Head of caudate nucleus (tissue), 42 donors: ENCODE results near the gene GGT6.

Experiments
- DNase-seq, 42 donors: peaks; one replicate each; pipeline versions ENCODE4 v3.0.0 to v3.0.0-alpha.2; 2020 to 2021; ENCODE audit warnings: mixed read lengths in 7 of 42
- intact Hi-C: fragments of 100-400 bp; cut with DNase I; formaldehyde crosslinking; loops from one replicate; pipeline ENCODE4 v1.15.0; 2022

The GGT6 gene

DNA sequence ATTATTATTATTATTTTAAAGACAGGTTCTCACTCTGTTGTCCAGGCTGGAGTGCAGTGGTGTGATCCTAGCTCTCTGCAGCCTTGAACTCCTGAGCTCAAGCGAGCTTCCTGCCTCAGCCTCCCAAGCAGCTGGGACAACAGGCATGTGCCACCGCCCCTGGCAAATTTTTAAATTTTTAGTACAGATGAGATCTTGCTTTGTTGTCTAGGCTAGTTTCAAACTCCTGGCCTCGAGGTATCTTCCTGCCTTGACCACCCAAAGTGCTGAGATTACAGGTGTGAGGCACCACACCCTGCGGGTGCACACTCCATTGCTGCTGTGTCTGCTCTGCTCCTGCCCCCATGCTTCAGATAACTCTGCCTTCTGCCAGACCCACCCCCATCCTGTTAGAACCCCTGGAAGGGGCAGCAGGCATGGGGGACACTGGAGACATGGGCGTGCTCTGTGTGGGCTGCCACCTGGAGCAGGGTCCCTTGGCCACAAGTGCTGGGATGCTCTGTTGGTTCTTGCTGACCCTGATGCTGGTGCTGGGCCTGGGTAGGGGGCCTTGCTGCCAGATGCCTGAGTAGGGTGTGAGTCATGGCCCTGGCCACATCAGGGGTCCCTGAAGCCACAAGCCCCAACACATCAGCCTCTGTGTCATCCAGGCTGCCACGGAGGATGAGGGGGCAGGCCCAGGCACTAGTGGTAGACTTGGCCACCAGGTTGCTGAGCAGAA is 2.6 kb downstream of the GGT6 start:
- intact Hi-C loops: loop anchor here (5.0 kb wide), 1 partner anchor 140 kb away; no protein-coding TSS in a partner anchor
- no peak for DNase-seq

DNA sequence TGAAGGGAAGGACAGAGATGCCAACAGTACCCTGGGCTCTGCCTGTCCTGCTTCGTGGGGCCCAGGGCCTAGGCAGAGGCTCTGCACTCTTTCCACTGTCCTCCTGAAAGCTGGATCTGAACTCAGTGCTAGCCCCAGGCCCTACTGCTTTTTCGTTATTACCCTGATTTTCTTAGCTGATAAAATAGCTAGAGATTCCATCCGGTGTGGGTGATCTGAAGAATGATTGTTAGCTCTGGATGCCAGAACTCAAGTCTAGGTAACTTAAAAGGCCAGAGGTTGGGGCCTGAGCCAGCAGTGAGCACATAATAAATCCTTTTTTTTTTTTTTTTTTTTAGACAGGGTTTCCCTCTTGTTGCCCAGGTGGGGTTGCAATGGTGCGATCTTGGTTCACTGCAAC is 3.4 kb downstream of the GGT6 start:
- intact Hi-C loops: loop anchor here (5.0 kb wide), 1 partner anchor 140 kb away; no protein-coding TSS in a partner anchor

DNA sequence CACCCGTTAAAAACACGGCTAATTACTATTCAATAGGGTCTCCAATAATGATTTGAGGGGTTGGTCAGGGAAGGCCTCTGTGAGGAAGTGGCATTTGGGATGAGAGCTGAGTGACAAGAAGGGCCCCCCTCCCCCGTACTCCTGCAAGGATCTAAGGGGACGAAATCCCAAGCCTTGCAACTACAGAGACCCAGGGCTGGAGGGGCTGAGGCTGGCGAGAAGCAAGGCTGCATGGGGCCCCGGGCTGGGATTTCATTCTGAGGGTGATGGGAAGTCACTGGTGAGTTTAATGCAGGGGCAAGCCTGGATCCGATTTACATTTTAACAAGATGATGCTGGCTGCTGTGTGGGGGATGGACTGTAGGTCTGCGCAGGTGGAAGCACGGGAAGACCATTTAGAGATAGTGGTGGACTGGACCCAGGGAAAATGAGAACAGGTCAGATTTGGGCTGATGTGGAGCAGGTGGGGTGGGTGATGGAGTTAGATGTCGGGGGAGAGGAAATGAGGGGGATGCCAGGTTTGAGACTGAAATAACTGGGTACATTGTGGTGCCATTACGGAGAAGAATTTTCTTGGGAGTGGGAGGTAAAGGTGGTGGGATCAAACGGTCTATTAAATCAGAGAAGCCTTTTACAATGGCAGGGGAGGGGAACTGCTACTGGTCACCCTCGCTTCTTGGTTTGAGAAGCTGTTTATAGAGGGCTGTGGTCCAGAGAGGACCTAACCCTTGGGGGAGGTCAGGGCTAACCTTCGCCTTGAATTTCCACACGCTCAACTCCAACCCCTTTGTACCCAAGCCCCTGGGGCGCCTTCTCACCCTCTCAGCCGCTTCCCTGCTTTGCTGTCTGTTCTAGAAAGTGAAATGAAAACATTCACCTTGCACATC is 4.3 kb downstream of the GGT6 start:
- intact Hi-C loops: loop anchor here (5.0 kb wide), 1 partner anchor 139 kb away; no protein-coding TSS in a partner anchor
- peak in 2 of 42 donors; percentile 10 to 47 for DNase-seq

More for the DNA sequence above, 3.4 kb downstream of the GGT6 start:
- DNase-seq: no peak

DNA sequence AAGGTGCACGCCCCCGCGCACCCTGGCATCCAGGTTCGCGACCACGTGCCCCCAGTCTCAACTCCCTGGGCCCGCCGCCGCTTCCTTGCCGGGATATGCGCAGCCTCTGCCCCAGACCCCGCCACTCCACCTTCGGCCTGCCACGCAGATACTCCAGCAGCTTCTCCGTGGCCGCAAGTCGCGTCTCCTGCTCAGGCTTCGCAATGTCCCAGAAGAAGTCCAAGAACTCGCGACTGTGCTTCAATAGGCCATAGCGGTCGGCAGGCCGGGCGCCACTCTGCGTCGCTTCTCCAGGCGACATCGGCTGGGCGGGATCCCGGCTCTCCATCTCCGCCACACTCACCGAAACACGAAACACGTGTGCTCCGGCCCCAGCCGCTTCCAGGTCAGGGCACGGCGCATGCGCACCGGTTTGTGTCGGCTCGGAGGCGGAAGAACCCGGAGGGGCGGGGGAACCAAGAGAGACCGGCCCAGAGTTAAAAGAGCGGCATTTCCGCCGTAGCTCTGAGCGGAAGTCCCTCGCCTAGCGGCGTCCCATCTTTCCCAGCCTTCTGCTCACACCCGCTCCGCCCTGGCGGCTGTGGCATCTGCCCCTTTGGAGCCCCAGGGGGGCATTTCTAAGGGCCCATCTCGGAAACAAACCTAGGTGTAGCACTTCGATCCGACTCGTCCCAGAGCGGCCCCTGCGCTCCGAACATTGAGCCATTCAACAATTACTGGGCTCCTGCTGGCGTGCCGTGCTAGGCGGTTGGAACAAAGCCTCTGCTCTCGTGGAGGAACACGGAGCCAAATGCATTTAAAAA is 5.2 kb downstream of the GGT6 start, which contains the start of gene MYBBP1A:
Gene MYBBP1A (minus strand): TSS at position 388 of the 803 bp plus-strand sequence. CDS start 60 bp downstream, at position 328.
- peak; percentile 91 to 99 (median 97) for DNase-seq
- intact Hi-C loops: loop anchor here (5.0 kb wide), 1 partner anchor 138 kb away; no protein-coding TSS in a partner anchor

DNA sequence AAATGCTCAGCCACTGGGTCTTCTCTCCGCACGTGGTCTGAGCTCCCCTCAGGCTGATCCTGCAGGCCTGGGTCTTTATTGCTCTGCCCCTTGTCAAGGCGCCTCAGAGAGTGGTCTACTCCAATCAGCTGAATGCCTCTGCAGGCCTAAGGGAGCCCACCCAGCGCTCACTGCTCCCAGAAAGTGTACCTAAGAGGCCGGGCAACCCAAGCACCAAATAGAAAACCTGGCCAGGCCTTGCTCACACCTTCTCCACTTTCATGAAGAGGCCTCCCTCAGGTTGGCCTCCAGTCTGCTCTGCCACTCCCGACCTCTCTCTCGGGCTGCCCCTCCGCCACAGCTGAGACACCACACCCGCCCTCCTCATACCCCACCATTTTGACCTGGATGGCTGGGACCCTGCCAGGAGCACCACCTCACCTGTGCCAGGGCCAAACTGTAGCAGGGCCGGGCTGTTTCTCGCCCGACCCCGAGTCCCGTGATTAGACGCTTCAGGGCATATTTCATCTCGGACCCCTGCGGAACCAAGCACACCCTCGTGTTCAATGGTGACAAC is 5.9 kb downstream of the GGT6 start:
- no peak for DNase-seq
- intact Hi-C loops: no loop called here

DNA sequence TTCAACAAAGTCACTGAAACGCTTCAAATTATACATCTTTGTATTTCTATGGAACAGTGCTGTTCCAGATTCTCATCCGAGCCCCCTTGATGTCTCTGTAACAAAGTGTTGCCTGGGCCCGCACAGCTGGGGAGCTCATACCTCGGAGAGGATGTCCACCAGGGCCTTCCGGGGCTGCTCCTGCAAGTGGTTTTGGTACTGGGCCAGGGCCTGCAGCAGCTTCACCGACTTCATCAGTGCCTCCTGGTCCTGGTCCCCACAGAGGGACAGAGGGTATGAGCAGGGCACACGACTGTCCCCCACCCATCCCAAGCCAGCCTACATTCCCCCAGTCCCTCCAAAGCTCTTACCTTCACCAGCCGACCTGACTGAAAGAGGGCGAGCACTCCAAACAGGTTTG is 6.7 kb downstream of the GGT6 start:
- intact Hi-C loops: no loop called here
- no peak for DNase-seq

DNA sequence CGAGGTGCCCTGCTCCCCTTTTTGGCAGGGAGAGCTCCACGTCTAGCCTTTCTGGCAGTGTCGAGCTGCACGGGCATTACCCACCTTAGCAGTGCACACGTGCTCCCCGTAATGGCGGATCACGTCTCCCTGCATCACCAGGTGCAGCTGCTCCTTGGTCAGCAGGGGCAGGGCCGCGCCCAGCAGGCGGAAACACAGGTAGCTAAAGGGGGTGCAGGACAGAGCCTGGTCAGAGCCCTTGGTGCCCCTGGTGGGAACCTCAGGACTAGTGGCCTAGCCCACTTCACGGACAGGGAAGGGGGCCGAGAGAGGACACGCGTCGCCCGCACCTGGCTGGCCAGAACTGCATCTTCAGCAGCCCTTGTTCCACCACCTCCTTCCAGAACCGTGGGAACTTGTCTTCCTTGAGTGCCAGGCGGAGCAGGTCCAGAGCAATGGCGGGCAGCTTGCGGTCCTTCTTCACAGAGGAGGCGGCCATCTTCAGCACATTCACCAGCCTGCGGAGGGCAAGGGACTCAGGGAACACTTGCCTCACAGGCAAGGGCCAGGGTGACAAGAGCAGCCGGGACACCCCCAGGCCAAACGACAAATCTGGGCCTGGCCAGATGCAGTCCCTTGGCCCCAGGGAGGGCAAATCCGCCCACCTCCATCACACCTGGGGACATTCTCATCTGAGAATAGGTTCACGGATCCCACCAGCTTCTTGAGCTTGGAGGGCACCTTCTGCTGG is 8.4 kb downstream of the GGT6 start:
- DNase-seq: no peak
- intact Hi-C loops: no loop called here

DNA sequence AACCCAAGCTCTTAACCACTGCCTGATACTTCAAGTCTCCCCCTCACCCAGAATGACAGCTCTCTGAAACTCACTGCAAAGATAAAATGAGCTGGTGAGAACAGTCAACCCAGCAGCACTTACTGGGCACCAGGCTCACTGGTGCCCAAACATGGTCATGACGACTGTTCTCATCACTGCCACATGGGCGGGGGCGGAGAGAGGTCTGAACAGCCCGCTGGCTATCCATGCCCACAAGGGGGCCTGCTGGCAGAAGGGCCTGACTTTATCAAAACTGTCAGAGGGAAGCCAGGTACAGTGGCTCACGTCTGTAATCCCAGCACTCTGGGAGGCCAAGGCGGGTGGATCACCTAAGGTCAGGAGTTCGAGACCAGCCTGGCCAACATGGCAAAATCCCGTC is 9.2 kb downstream of the GGT6 start:
- no peak for DNase-seq
- intact Hi-C loops: no loop called here

DNA sequence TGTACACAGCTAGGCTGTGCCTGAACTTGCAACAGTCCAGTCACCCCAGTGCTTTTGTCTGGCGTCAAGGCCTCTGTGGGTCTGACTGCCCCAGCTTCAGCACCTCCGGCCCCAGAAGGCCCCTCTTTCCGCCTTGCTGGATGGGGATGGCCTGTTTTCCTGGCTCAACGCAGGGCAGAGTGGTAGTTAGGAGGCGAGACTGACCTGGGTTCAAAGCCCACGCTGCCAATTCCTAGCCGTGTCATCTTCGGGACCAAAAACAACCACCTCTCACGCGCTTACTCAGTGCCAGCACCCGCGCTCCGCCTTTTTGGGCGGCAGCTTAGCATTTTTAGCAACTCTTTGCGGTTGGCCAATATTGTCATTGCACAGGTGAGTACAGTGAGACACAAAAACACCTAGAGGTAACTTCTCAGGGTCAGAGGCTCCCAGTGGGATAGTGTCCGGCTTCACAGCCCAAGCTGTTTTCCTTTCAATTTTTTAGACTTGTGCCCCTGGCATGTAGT is 9.8 kb downstream of the GGT6 start:
- no peak for DNase-seq
- intact Hi-C loops: no loop called here

DNA sequence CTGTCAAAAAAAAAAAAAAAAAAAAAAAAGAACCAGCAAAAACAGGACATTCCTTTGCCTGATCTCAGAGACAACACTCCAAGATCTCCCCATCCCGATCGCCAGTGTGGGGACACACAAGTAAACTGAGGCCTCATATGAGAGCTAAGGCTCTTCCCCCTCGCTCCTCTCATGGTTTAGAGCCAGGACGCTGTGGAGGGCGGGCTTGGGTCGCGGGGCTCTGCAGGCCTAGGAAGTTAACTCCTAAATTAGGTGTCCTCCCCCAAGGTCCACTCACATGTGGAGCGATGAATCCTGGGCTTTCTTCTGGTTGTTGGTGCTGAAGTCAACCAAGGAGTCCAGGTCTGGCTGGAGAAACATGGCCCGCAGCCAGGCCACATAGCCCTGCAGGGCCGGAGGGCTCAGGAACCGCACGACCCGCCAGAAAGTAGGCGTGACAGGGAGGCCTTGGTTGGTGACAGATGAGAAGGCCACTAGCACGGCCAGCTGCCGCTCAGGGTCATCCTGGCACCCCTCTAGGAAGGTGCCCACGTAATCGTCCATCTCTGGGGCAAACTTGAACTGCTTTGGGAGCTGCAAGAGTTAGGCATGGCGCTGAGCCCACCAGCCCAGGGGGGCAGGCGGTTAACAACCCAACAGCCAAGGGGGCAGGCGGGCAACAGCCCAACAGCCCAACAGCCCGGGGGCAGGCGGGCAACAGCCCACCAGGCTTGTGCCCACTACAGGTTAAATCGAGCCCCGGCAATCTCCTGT is 10.4 kb downstream of the GGT6 start:
- intact Hi-C loops: no loop called here
- DNase-seq: no peak

DNA sequence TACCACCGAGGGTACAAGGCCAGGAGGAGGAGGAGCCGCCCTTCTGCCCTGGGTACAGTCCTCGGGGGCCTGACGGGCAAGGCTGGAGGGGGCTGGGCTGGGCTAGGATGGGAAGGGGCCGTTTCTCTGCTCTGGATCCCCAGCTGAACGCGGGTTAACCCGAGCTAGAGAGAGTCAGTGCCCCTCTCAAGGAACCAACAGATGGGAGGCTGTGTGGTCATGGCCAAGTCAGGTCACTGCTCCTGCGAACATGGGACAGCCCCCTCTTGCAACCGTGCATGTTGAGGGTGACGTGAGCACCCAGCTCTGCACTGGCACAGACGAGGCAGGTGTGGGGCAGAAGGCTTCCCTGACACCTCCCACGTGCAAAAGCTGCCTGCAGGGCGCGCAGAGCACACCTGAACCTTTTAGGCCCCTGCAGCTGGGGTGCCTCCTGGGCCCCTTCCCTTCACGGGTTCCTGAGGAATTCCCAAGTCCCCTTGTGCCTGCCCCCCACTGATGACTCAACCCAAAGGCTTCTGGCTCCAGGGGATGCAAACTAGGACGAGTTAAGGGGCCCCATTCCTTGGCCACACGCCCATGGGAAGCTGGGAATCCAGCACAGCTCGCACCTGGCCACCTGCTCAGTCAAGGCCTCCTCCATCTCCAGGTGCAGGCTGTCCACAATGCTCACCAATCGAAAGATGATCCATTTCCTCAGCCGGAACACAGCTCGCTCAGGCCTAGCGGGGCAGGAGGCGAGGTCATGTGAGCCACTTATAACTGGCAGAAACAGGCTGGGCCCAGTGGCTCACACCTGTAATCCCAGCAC is 11.5 kb downstream of the GGT6 start:
- intact Hi-C loops: no loop called here
- DNase-seq: no peak

DNA sequence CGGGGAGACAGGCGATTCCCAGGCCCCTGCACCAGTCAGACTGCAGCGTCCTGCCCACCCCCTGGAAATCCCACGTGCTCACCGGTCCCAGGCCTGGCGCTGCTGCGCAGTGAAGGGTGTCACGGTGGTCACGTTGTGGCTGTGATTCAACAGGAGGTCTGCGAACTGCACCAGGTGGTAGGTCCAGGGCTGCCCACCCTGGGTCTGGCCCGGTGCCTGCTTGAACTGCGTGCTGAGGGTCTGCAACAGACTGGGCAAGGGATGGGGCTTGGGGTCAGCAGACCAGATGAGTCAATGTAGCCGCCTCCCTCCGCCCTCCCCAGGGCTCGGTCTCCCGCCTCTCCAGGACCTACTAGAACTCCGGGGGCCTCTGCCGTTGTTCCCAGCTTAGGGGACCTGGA is 12.3 kb downstream of the GGT6 start:
- intact Hi-C loops: no loop called here
- no peak for DNase-seq

DNA sequence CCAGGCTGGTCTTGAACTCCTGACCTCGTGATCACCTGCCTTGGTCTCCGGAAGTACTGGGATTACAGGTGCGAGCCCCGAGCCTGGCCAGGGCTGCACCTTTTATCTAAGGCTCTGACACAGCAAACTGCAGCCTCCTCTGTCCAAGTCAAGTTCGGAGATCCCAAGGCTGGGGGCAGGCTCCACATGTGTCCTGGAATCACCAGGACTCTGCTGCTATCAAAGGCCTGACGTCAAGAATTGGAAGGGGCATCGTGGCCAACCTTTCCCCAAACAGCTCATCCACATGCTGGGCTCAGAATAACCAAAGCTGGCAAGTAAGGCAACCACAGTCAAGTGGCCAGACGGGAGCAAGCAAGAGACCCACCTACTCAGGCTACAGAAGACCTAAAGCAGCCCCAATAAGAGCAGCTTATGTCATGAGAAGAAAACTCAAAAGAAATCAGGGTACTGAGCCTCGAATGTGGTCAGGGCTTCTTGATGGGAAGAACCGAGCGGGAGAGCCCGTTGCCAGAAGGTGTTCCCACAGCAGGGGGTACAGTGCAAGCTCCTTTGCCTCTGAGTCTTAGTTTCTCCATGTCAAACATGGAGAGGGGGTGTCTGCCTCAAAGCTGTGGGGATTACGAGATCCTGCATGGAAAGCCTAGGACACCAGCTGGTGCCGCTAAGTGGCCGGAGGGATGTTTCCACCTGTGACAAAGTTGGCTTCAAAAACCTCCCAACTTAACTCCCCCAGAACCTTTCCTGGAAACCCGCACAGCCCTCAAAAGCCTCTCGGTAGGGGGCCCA is 13.1 kb downstream of the GGT6 start:
- DNase-seq: no peak
- intact Hi-C loops: no loop called here

DNA sequence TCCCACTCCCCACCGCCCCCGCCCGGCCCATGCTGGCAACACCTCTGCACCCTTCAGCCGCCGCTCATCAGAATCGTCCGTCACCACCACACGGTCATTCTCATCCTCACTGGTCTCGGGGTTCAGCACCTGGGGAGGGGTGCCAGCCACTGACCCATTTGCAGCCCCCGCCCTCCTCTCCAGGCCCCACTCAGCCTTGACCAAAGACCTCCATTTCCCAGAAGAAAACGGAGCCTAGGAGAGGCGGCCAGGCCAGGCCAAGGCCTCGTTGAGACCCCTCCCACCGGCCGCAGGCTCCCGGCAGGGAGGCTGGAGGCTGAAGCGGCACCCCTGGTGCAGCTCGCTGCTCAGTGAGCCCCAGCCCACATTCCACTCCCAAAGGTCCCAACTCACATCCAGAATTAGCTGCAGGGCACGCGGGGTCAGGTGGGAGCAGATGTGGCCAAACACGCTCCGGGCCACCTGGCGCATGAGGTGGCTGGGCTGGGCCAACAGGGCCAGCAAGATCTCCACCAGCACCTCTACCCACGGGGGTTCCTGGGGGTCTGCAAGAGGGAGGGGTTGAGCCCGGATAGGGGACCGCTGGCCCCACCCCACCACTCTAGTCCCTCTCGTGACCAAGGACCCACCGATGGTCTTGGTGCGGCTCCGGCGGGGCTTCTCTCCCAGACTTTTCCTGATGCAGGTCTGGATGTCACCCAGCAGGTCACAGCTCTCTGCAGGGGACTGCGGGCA is 15.0 kb downstream of the GGT6 start:
- intact Hi-C loops: no loop called here
- no peak for DNase-seq

DNA sequence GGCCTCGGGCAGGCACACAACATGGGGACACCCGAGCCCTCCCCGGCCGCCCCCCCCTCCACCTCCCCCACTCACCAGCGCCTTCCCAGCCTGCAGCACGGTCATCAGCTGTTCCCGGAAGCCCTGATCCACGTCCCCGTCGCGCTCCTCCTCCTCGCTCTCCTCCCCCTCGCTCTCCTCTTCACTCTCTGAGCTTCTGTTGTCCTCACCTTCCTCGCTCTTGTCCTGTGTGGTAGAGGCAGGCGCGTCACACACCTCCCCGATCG is 15.5 kb downstream of the GGT6 start:
- peak in 16 of 42 donors; percentile 24 to 76 (median 52) for DNase-seq
- intact Hi-C loops: no loop called here
